Nephron (organoid): Measurements from ENCODE around the gene BIRC7.

ENCODE experiments used
- H3K27ac Mint-ChIP-seq, 3 experiments: 2 replicates each; pipeline ENCODE4 v1.8.0; 2020; ENCODE audit warnings: mixed read lengths in 3 of 3, mild to moderate bottlenecking in 2 of 3, moderate library complexity in 1 of 3
- H3K27me3 Mint-ChIP-seq: 2 replicates; pipeline ENCODE4 v1.8.0; 2021; ENCODE audit warnings: low read depth, mild to moderate bottlenecking, moderate library complexity, mixed read lengths
- H3K36me3 Mint-ChIP-seq: 2 replicates; pipeline ENCODE4 v1.8.0; 2020; ENCODE audit warnings: low read depth, mixed read lengths
- H3K4me1 Mint-ChIP-seq: 2 replicates; pipeline ENCODE4 v1.8.0; 2020; ENCODE audit warnings: mixed read lengths
- H3K4me3 Mint-ChIP-seq, 3 experiments: 2 replicates each; pipeline ENCODE4 v1.8.0; 2020; ENCODE audit warnings: mild to moderate bottlenecking in 3 of 3, mixed read lengths in 3 of 3, moderate library complexity in 2 of 3
- H3K9me3 Mint-ChIP-seq: 2 replicates; pipeline ENCODE4 v1.8.0; 2020; ENCODE audit warnings: mixed read lengths
- CTCF ChIP-seq, 3 experiments: fragments of 200-600 bp; sonication (generic); IDR thresholded peaks; one replicate each; pipeline ENCODE4 v1.5.0; 2021; ENCODE audit warnings: antibody characterized with exemption in 3 of 3; ENCODE audit not compliant: unreplicated experiment in 3 of 3

Gene BIRC7

GRCh38 chr20:63202811-63203526, 32.7 kb upstream of the BIRC7 start:
- no peak for TF ChIP-seq CTCF (IDR thresholded peaks at IDR 0.05; ENCODE audit: unreplicated experiment in 3 of 3)
- Mint-ChIP-seq H3K27me3 (no peaks in the 10 kb centered on the region), H3K4me3 (no peak overlapping the region), H3K4me1 (no peaks in the 10 kb centered on the region), H3K27ac (no peak overlapping the region), H3K9me3 (no peaks in the 10 kb centered on the region), H3K36me3 (peaks cover 61% of the 10 kb centered on the region)

- H3K4me3 Mint-ChIP-seq: no peak overlapping the region
- H3K27me3 Mint-ChIP-seq: no peaks in the 10 kb centered on the region
- TF ChIP-seq CTCF (IDR thresholded peaks at IDR 0.05; ENCODE audit: unreplicated experiment in 3 of 3): no peak
- no peak overlapping the region for H3K27ac Mint-ChIP-seq
- no peaks in the 10 kb centered on the region for H3K9me3 Mint-ChIP-seq
- H3K4me1 Mint-ChIP-seq: no peaks in the 10 kb centered on the region
- peaks cover 60% of the 10 kb centered on the region for H3K36me3 Mint-ChIP-seq
Measured at GRCh38 chr20:63204362-63204761, 31.3 kb upstream of the BIRC7 start.

GRCh38 chr20:63205896-63206295, 29.8 kb upstream of the BIRC7 start:
- Mint-ChIP-seq H3K9me3 (no peaks in the 10 kb centered on the region), H3K36me3 (peaks cover 68% of the 10 kb centered on the region), H3K4me3 (no peak overlapping the region), H3K27ac (no peak overlapping the region), H3K27me3 (no peaks in the 10 kb centered on the region), H3K4me1 (no peaks in the 10 kb centered on the region)
- no peak for TF ChIP-seq CTCF (IDR thresholded peaks at IDR 0.05; ENCODE audit: unreplicated experiment in 3 of 3)

GRCh38 chr20:63206878-63207277, 28.8 kb upstream of the BIRC7 start:
- no peaks in the 10 kb centered on the region for H3K27me3 Mint-ChIP-seq
- no peak overlapping the region for H3K27ac Mint-ChIP-seq
- peaks cover 64% of the 10 kb centered on the region for H3K36me3 Mint-ChIP-seq
- no peak overlapping the region for H3K4me3 Mint-ChIP-seq
- no peaks in the 10 kb centered on the region for H3K9me3 Mint-ChIP-seq
- no peak for TF ChIP-seq CTCF (IDR thresholded peaks at IDR 0.05; ENCODE audit: unreplicated experiment in 3 of 3)
- peaks cover under 1% of the 10 kb centered on the region for H3K4me1 Mint-ChIP-seq

- Mint-ChIP-seq H3K4me1 (peaks cover 9% of the 10 kb centered on the region), H3K27me3 (no peaks in the 10 kb centered on the region), H3K9me3 (no peaks in the 10 kb centered on the region), H3K27ac (no peak overlapping the region), H3K36me3 (peaks cover 65% of the 10 kb centered on the region), H3K4me3 (no peak overlapping the region)
- no peak for TF ChIP-seq CTCF (IDR thresholded peaks at IDR 0.05; ENCODE audit: unreplicated experiment in 3 of 3)
Measured at GRCh38 chr20:63208346-63208909, 27.3 kb upstream of the BIRC7 start.
